ENCODE data around the gene FGGY.

FGGY gene

GRCh38 chr1:59751004-59751395 lies 454.1 kb downstream of the FGGY start:
- TF ChIP-seq, protein P1, sequence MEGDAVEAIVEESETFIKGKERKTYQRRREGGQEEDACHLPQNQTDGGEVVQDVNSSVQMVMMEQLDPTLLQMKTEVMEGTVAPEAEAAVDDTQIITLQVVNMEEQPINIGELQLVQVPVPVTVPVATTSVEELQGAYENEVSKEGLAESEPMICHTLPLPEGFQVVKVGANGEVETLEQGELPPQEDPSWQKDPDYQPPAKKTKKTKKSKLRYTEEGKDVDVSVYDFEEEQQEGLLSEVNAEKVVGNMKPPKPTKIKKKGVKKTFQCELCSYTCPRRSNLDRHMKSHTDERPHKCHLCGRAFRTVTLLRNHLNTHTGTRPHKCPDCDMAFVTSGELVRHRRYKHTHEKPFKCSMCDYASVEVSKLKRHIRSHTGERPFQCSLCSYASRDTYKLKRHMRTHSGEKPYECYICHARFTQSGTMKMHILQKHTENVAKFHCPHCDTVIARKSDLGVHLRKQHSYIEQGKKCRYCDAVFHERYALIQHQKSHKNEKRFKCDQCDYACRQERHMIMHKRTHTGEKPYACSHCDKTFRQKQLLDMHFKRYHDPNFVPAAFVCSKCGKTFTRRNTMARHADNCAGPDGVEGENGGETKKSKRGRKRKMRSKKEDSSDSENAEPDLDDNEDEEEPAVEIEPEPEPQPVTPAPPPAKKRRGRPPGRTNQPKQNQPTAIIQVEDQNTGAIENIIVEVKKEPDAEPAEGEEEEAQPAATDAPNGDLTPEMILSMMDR (IDR thresholded peaks at IDR 0.05; ENCODE audit: borderline replicate concordance, control extremely low read depth, extremely low read depth, insufficient read depth, missing control alignments) = no peak
- in situ Hi-C loops (cut with MboI; ENCODE audit: low sequenced_read_pairs, unreplicated experiment) = loop anchor here (25.0 kb wide), 1 partner anchor 1239 kb away; no protein-coding TSS in a partner anchor

DNA sequence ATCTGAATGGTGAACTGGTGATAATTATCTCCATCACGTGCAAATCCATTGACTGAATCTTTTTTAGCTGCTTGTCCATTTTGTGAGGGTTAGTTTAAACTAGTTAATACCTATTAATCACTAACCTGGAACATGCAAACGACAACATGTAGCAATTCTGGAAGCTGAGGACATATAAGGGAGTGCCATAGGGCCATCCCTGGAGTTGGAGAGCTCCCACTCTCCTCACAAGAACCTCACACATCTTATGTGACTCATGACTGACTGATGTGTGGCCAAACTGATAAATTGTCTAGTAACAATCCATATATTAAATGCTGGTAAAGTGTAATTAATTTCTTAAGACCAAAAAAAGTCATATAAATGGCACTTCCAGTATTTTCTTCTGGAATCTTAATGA lies 454.9 kb downstream of the FGGY start:
- TF ChIP-seq, protein P1 (IDR thresholded peaks at IDR 0.05; ENCODE audit: borderline replicate concordance, control extremely low read depth, extremely low read depth, insufficient read depth, missing control alignments) = no peak
- in situ Hi-C loops (cut with MboI; ENCODE audit: low sequenced_read_pairs, unreplicated experiment) = loop anchor here (25.0 kb wide), 1 partner anchor 1240 kb away; no protein-coding TSS in a partner anchor
- DNase-seq (ENCODE audit: low spot score) = no peak

More at GRCh38 chr1:59751004-59751395, 454.1 kb downstream of the FGGY start:
- DNase-seq (ENCODE audit: low spot score) = no peak

GRCh38 chr1:59752556-59753414 lies 455.9 kb downstream of the FGGY start:
- in situ Hi-C loops (cut with MboI; ENCODE audit: low sequenced_read_pairs, unreplicated experiment) = loop anchor here (25.0 kb wide), 1 partner anchor 1240 kb away; no protein-coding TSS in a partner anchor
- TF ChIP-seq, protein P1 (IDR thresholded peaks at IDR 0.05; ENCODE audit: borderline replicate concordance, control extremely low read depth, extremely low read depth, insufficient read depth, missing control alignments) = no peak
- peak; percentile 18 for DNase-seq (ENCODE audit: low spot score)

GRCh38 chr1:59755069-59755685 lies 458.3 kb downstream of the FGGY start:
- DNase-seq (ENCODE audit: low spot score) = no peak
- in situ Hi-C loops (cut with MboI; ENCODE audit: low sequenced_read_pairs, unreplicated experiment) = loop anchor here (25.0 kb wide), 1 partner anchor 1243 kb away; no protein-coding TSS in a partner anchor
- TF ChIP-seq, protein P1 (IDR thresholded peaks at IDR 0.05; ENCODE audit: borderline replicate concordance, control extremely low read depth, extremely low read depth, insufficient read depth, missing control alignments) = no peak

GRCh38 chr1:59757197-59757747 lies 460.4 kb downstream of the FGGY start:
- DNase-seq (ENCODE audit: low spot score) = no peak
- in situ Hi-C loops (cut with MboI; ENCODE audit: low sequenced_read_pairs, unreplicated experiment) = loop anchor here (25.0 kb wide), 1 partner anchor 1245 kb away; no protein-coding TSS in a partner anchor
- TF ChIP-seq, protein P1 (IDR thresholded peaks at IDR 0.05; ENCODE audit: borderline replicate concordance, control extremely low read depth, extremely low read depth, insufficient read depth, missing control alignments) = no peak

Data from GM13976 (cell line).